H1 (cell line): ENCODE data around the gene C3. TPM values are rescaled to one million over a fixed set of nuclear protein-coding genes. Genes with fewer than 3 reads are reported as not detected.

Experiments used
- CTCF ChIA-PET: fragments of 300-600 bp; sonication (Branson Sonifier 250); formaldehyde crosslinking; loops from one replicate; lab custom pipeline; 2021; ENCODE audit not compliant: partially characterized antibody; lab: Charles Lee
- POLR2A ChIA-PET: fragments of 300-600 bp; sonication (Branson Sonifier 250); formaldehyde crosslinking; loops from one replicate; lab custom pipeline; 2021; ENCODE audit warnings: inconsistent platforms; ENCODE audit not compliant: partially characterized antibody; lab: Charles Lee
- DNase-seq, 2 experiments: peaks; one replicate each; pipeline versions ENCODE4 v3.0.0 to v3.0.0-alpha.2; 2010 to 2022; ENCODE audit warnings: low spot score in 2 of 2, low read depth in 1 of 2, mixed read lengths in 1 of 2
- FAIRE-seq: peaks from 2 replicates; lab custom pipeline; 2011; peaks lifted over from hg19 to GRCh38; lab: Jason Lieb, UNC
- H2AFZ ChIP-seq: 2 replicates; pipeline ENCODE4 v1.8.1; 2012; ENCODE audit warnings: low read length, inconsistent platforms
- H2AK5ac ChIP-seq: 2 replicates; pipeline ENCODE4 v1.6.1; 2013; ENCODE audit warnings: low read depth, low read length
- H2BK120ac ChIP-seq: replicated peaks from 2 replicates; pipeline ENCODE3; 2013; ENCODE audit warnings: low read depth, low read length, inconsistent platforms
- H2BK12ac ChIP-seq: 2 replicates; pipeline ENCODE4 v1.6.1; 2013; ENCODE audit warnings: low read depth, low read length
- H2BK15ac ChIP-seq: 2 replicates; pipeline ENCODE4 v1.6.1; 2013; ENCODE audit warnings: low read length
- H2BK20ac ChIP-seq: 2 replicates; pipeline ENCODE4 v1.6.1; 2013; ENCODE audit warnings: low read length
- H2BK5ac ChIP-seq: 2 replicates; pipeline ENCODE4 v1.6.1; 2013; ENCODE audit warnings: low read depth, low read length
- H3K14ac ChIP-seq: 2 replicates; pipeline ENCODE4 v1.6.1; 2013; ENCODE audit warnings: inconsistent platforms; ENCODE audit not compliant: insufficient read length
- H3K18ac ChIP-seq: 2 replicates; pipeline ENCODE4 v1.6.1; 2013; ENCODE audit warnings: low read length; ENCODE audit errors: extremely low read depth
- H3K23ac ChIP-seq: 2 replicates; pipeline ENCODE4 v1.6.1; 2013; ENCODE audit warnings: inconsistent platforms; ENCODE audit not compliant: insufficient read length
- H3K23me2 ChIP-seq: 2 replicates; pipeline ENCODE4 v1.6.1; 2013; ENCODE audit warnings: low read depth, low read length
- H3K27ac ChIP-seq: 2 replicates; pipeline ENCODE4 v1.6.1; 2011; ENCODE audit warnings: low read depth, low read length, inconsistent platforms
- H3K27me3 ChIP-seq, 4 experiments: replicated peaks in 1 of 4; 1 replicate in 1 of 4; 2 replicates in 3 of 4; pipeline versions ENCODE4 v1.6.1 to v1.8.1; 2011 to 2013; ENCODE audit warnings: low read length in 3 of 4, mild to moderate bottlenecking in 3 of 4, inconsistent platforms in 2 of 4, mixed read lengths in 2 of 4, moderate library complexity in 1 of 4; ENCODE audit not compliant: control insufficient read depth in 3 of 4, insufficient read depth in 3 of 4; ENCODE audit errors: extremely low read depth in 1 of 4
- H3K36me3 ChIP-seq, 4 experiments: 2 replicates each; pipeline versions ENCODE4 v1.6.1 to v1.8.1; 2011 to 2013; ENCODE audit warnings: mild to moderate bottlenecking in 4 of 4, low read length in 3 of 4, moderate library complexity in 2 of 4, control low read depth in 1 of 4, inconsistent platforms in 1 of 4; ENCODE audit not compliant: insufficient read depth in 4 of 4, control insufficient read depth in 2 of 4
- H3K4ac ChIP-seq: replicated peaks from 2 replicates; pipeline ENCODE3; 2013; ENCODE audit warnings: low read length, low read depth, mixed read lengths, inconsistent platforms; ENCODE audit not compliant: insufficient read length
- H3K4me1 ChIP-seq, 4 experiments: replicated peaks in 1 of 4; 1 replicate in 1 of 4; 2 replicates in 3 of 4; pipeline versions ENCODE4 v1.6.1 to v1.8.1; 2011 to 2013; ENCODE audit warnings: low read length in 3 of 4, inconsistent platforms in 2 of 4, mixed read lengths in 1 of 4; ENCODE audit not compliant: insufficient read depth in 4 of 4, control insufficient read depth in 3 of 4
- H3K4me2 ChIP-seq, 2 experiments: 2 replicates each; pipeline versions ENCODE4 v1.6.1 to v1.8.1; 2011 to 2013; ENCODE audit warnings: low read depth in 2 of 2, low read length in 2 of 2, control low read depth in 1 of 2, inconsistent platforms in 1 of 2, mild to moderate bottlenecking in 1 of 2; ENCODE audit not compliant: insufficient read depth in 1 of 2
- H3K4me3 ChIP-seq, 4 experiments: fragments of 200-600, 300-600 bp in 1 of 4; sonication (generic), shearing (Covaris generic), sonication (Bioruptor Twin) in 1 of 4; 2 replicates each; pipeline versions ENCODE4 v1.5.1 to v1.8.1; 2011 to 2016; ENCODE audit warnings: low read length in 4 of 4, low read depth in 3 of 4, control low read depth in 2 of 4, inconsistent platforms in 2 of 4, mild to moderate bottlenecking in 2 of 4, mixed read lengths in 1 of 4, moderate library complexity in 1 of 4; ENCODE audit not compliant: insufficient read depth in 2 of 4; ENCODE audit errors: extremely low read depth in 1 of 4
- H3K56ac ChIP-seq: replicated peaks from 2 replicates; pipeline ENCODE3; 2013; ENCODE audit warnings: low read depth, mild to moderate bottlenecking, mixed read lengths, low read length, inconsistent platforms; ENCODE audit not compliant: insufficient read length
- H3K79me1 ChIP-seq: 2 replicates; pipeline ENCODE4 v1.6.1; 2013; ENCODE audit warnings: low read depth, low read length, control low read depth
- H3K79me2 ChIP-seq, 2 experiments: 2 replicates each; pipeline versions ENCODE4 v1.6.1 to v1.8.1; 2012 to 2013; ENCODE audit warnings: low read length in 2 of 2, mild to moderate bottlenecking in 2 of 2, inconsistent platforms in 1 of 2; ENCODE audit not compliant: insufficient read depth in 2 of 2, control insufficient read depth in 1 of 2
- H3K9ac ChIP-seq, 4 experiments: replicated peaks in 1 of 4; 1 replicate in 1 of 4; 2 replicates in 3 of 4; pipeline versions ENCODE4 v1.6.1 to v1.8.1; 2011 to 2013; ENCODE audit warnings: low read depth in 3 of 4, low read length in 3 of 4, control low read depth in 2 of 4, mild to moderate bottlenecking in 2 of 4, moderate library complexity in 2 of 4, inconsistent platforms in 1 of 4; ENCODE audit errors: extremely low read depth in 1 of 4
- H3K9me3 ChIP-seq, 2 experiments: 2 replicates each; pipeline versions ENCODE4 v1.6.1 to v1.8.1; 2012 to 2013; ENCODE audit warnings: mild to moderate bottlenecking in 2 of 2, moderate library complexity in 2 of 2, control low read depth in 1 of 2, inconsistent platforms in 1 of 2, low read depth in 1 of 2, low read length in 1 of 2, mixed read lengths in 1 of 2; ENCODE audit not compliant: insufficient read depth in 2 of 2
- H4K20me1 ChIP-seq, 2 experiments: replicated peaks in 1 of 2; 2 replicates each; pipeline versions ENCODE3 to v1.8.1; 2011 to 2013; ENCODE audit warnings: inconsistent platforms in 2 of 2, low read length in 2 of 2, mild to moderate bottlenecking in 1 of 2; ENCODE audit not compliant: insufficient read depth in 2 of 2, control insufficient read depth in 1 of 2
- H4K5ac ChIP-seq: 2 replicates; pipeline ENCODE4 v1.6.1; 2013; ENCODE audit warnings: low read length, low read depth, mixed read lengths, inconsistent platforms; ENCODE audit not compliant: insufficient read length
- H4K8ac ChIP-seq: 2 replicates; pipeline ENCODE4 v1.8.0; 2013; ENCODE audit warnings: mild to moderate bottlenecking, moderate library complexity, low read length, inconsistent platforms; ENCODE audit not compliant: insufficient read depth; ENCODE audit errors: extremely low read depth
- H4K91ac ChIP-seq: replicated peaks from 2 replicates; pipeline ENCODE3; 2013; ENCODE audit warnings: low read length, mixed read lengths, inconsistent platforms; ENCODE audit not compliant: insufficient read length
- CBX8 ChIP-seq: fragments of 300-800, 300-1000 bp; sonication (generic); IDR thresholded peaks from 2 replicates; pipeline ENCODE4 v1.7.1; 2016; ENCODE audit warnings: low read depth, low read length, borderline replicate concordance
- FOSL1 ChIP-seq: IDR thresholded peaks from 2 replicates; pipeline ENCODE4 v1.6.1; 2011; ENCODE audit warnings: mild to moderate bottlenecking, low read depth, low read length, moderate library complexity; ENCODE audit not compliant: insufficient read depth
- WGBS, 2 experiments: shearing (Covaris generic) in 1 of 2; methylation state at CpG; one replicate each; pipeline versions ENCODE4 v1.1.6 to v1.1.7; 2013 to 2015; ENCODE audit warnings: low lambda C conversion rate in 2 of 2, mixed read lengths in 2 of 2, inconsistent platforms in 1 of 2, low coverage in 1 of 2, missing lambda C conversion rate in 1 of 2; ENCODE audit not compliant: insufficient replicate concordance in 2 of 2, insufficient coverage in 1 of 2, insufficient read length in 1 of 2; ENCODE audit errors: extremely low coverage in 1 of 2, missing lambda C conversion rate in 1 of 2; 5-methylcytosine and 5-hydroxymethylcytosine counted together
- polyA plus RNA-seq, 7 experiments: library from polyadenylated mRNA; depleted of rRNA in 3 of 7; stranded (reverse) in 5 of 7; unstranded in 2 of 7; fragments of >200 nt in 5 of 7; fragments of 200-250 nt in 2 of 7; gene quantifications; 1 replicate in 5 of 7; 2 replicates in 1 of 7; 4 replicates in 1 of 7; pipeline versions ENCODE4 v1.2.1 to v1.2.3, GENCODE V29; 2011 to 2013; ENCODE audit warnings: missing spikeins in 2 of 7, mixed read lengths in 2 of 7
- total RNA-seq: library from RNA; stranded (reverse); fragmentation: NEBNext Ultra II Directional; extraction: Animal tissue kit (Norgen Biotek cat#: 25700); gene quantifications from 2 replicates; pipeline ENCODE4 v1.2.1, GENCODE V29; 2021

Gene C3
- total and polyA plus RNA-seq, 2 of the 8 experiments (the other 6 are each of a cell fraction or from before 2014, with no cell fraction given), result 6.4 to 12.8 TPM

- no peak overlapping the region for H3K23ac ChIP-seq
- H3K56ac ChIP-seq, result no peak overlapping the region
- no peak overlapping the region for H2BK20ac ChIP-seq
- DNase-seq (no peak), FAIRE-seq (no peak)
- peaks cover 0 to 22% (median 18%) of the 10 kb centered on the region in 4 experiments; a peak in 6 of 7 replicates for H3K27me3 ChIP-seq
- no peak overlapping the region for H2BK12ac ChIP-seq
- no peaks in the 10 kb centered on the region for H3K79me2 ChIP-seq
- H4K8ac ChIP-seq, result no peak overlapping the region
- no peak overlapping the region for H3K27ac ChIP-seq
- TF ChIP-seq FOSL1, result no peak
- TF ChIP-seq CBX8, result no peak
- H3K4me1 ChIP-seq, result peaks cover 0 to 12% (median 2%) of the 10 kb centered on the region in 4 experiments; a peak in 4 of 7 replicates
- no peak overlapping the region for H3K18ac ChIP-seq
- no peaks in the 10 kb centered on the region for H4K20me1 ChIP-seq
- H3K9me3 ChIP-seq, result no peaks in the 10 kb centered on the region
- peak overlapping the region in 1 of 4 experiments; percentile 58; a peak in 2 of 8 replicates for H3K4me3 ChIP-seq
- no peak overlapping the region for H4K5ac ChIP-seq
- WGBS, 2 experiments, result 66% methylated on average over 14 of the region's 14 CpGs; no CpG with 5 or more reads in 1 of the 2 experiments
- no peaks in the 10 kb centered on the region for H3K79me1 ChIP-seq
- H2AFZ ChIP-seq, result no peak overlapping the region
- no peak overlapping the region for H2AK5ac ChIP-seq
- peak overlapping the region; percentile 49 to 75; a peak in 3 of 4 replicates for H3K4me2 ChIP-seq
- no peak overlapping the region for H3K9ac ChIP-seq
- H2BK15ac ChIP-seq, result no peak overlapping the region
- H3K14ac ChIP-seq, result no peak overlapping the region
- peaks cover 9% of the 10 kb centered on the region for H3K23me2 ChIP-seq
- H4K91ac ChIP-seq, result no peak overlapping the region
- ChIA-PET CTCF (interaction anchor here (1.4 kb wide), 1 partner anchor 39 kb away, joined by 3 read pairs; the partner anchor contains the start of gene TNFSF14), POLR2A (no interaction called here)
- H2BK120ac ChIP-seq, result no peak overlapping the region
- no peaks in the 10 kb centered on the region for H3K36me3 ChIP-seq
- H3K4ac ChIP-seq, result no peak overlapping the region
- H2BK5ac ChIP-seq, result no peak overlapping the region
Observed at GRCh38 chr19:6709549-6709948, 10.9 kb downstream of the C3 start.
